MM.1S (cell line): ENCODE measurements around the gene TIGD4.

ENCODE experiments used
- EZH2 ChIP-seq: fragments of 300-600 bp; sonication (generic); optimal IDR thresholded peaks from 2 replicates; pipeline ENCODE3; 2017; ENCODE audit warnings: low read depth, mild to moderate bottlenecking, antibody characterized with exemption, low read length, mixed read lengths
- EZH2phosphoT487 ChIP-seq: fragments of 300-600 bp; sonication (generic); IDR thresholded peaks from 2 replicates; pipeline ENCODE4 v1.6.1; 2018; ENCODE audit warnings: antibody characterized with exemption, low read length
- TF ChIP-seq, protein P1 (sequence below): fragments of 300-600 bp; sonication (generic); IDR thresholded peaks from 2 replicates; pipeline ENCODE4 v1.5.1; 2016; ENCODE audit warnings: antibody characterized with exemption, low read length, mixed read lengths

DNA sequence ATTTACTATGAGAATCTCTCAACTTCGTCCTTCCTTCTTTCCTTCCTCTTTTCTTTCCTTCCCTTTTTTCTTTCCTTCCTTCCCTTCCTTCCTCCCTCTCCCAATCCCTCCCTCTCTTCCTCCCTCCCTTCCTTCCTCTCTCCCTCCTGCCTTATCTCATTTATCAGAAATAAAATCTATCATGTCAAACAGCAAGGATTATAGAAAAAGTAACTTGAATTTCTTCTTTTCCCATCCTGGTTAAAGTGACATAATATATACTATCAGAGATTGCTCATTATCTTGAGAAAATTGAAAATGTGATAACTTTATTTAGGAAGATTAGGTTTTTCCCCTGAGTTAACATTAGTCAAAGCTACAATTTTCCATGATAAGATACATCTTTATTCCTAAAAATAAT lies 5.6 kb downstream of the TIGD4 start:
- TF ChIP-seq EZH2 (no peak), EZH2phosphoT487 (no peak)
- TF ChIP-seq, protein P1, sequence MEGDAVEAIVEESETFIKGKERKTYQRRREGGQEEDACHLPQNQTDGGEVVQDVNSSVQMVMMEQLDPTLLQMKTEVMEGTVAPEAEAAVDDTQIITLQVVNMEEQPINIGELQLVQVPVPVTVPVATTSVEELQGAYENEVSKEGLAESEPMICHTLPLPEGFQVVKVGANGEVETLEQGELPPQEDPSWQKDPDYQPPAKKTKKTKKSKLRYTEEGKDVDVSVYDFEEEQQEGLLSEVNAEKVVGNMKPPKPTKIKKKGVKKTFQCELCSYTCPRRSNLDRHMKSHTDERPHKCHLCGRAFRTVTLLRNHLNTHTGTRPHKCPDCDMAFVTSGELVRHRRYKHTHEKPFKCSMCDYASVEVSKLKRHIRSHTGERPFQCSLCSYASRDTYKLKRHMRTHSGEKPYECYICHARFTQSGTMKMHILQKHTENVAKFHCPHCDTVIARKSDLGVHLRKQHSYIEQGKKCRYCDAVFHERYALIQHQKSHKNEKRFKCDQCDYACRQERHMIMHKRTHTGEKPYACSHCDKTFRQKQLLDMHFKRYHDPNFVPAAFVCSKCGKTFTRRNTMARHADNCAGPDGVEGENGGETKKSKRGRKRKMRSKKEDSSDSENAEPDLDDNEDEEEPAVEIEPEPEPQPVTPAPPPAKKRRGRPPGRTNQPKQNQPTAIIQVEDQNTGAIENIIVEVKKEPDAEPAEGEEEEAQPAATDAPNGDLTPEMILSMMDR = no peak
